Sigmoid colon (tissue), 7 donors: ENCODE data around the gene PRR32. TPM values are rescaled to one million over a fixed set of nuclear protein-coding genes. Genes with fewer than 3 reads are reported as not detected.

Experiments
- DNase-seq: peaks from one replicate; pipeline ENCODE4 v3.0.0-alpha.2; 2019
- H3K27ac ChIP-seq, 4 donors: fragments of 200-600 bp; sonication (generic); one replicate each; pipeline ENCODE4 v1.5.1; 2016 to 2019; ENCODE audit warnings: mild to moderate bottlenecking in 1 of 4
- H3K27me3 ChIP-seq, 3 donors: fragments of 200-600 bp; sonication (generic); one replicate each; pipeline ENCODE4 v1.5.1; 2019; ENCODE audit warnings: mild to moderate bottlenecking in 1 of 3
- H3K36me3 ChIP-seq, 4 donors: fragments of 200-600 bp; sonication (generic); one replicate each; pipeline ENCODE4 v1.5.1; 2016 to 2019
- H3K4me1 ChIP-seq, 4 donors: fragments of 200-600 bp; sonication (generic); one replicate each; pipeline ENCODE4 v1.5.1; 2017 to 2019
- H3K4me3 ChIP-seq, 4 donors: fragments of 200-600 bp; sonication (generic); one replicate each; pipeline ENCODE4 v1.5.1; 2017 to 2019; ENCODE audit warnings: mild to moderate bottlenecking in 2 of 4, moderate library complexity in 1 of 4
- H3K9me3 ChIP-seq, 4 donors: fragments of 200-600 bp in 3 of 4; sonication (generic) in 3 of 4; one replicate each; pipeline versions ENCODE4 v1.5.1 to v1.6.1; 2013 to 2019
- EP300 ChIP-seq, 4 donors: sonication (generic); formaldehyde crosslinking; IDR thresholded peaks; one replicate each; pipeline ENCODE4 v1.6.1; 2017; ENCODE audit warnings: antibody characterized with exemption in 4 of 4
- POLR2A ChIP-seq, 2 donors: fragments of 450-650 bp; IDR thresholded peaks; one replicate each; pipeline ENCODE4 v1.6.1; 2016; ENCODE audit warnings: antibody characterized with exemption in 2 of 2, mild to moderate bottlenecking in 2 of 2, moderate library complexity in 2 of 2
- POLR2AphosphoS5 ChIP-seq, 4 donors: sonication (generic); formaldehyde crosslinking; IDR thresholded peaks; one replicate each; pipeline ENCODE4 v1.6.1; 2017; ENCODE audit warnings: antibody characterized with exemption in 4 of 4
- WGBS, 2 donors: extraction: QIAGEN DNeasy Blood & Tissue Kit; methylation state at CpG; one replicate each; pipeline ENCODE4 v1.1.7; 2013; 5-methylcytosine and 5-hydroxymethylcytosine counted together
- intact Hi-C: fragments of 100-400 bp; cut with DNase I; formaldehyde crosslinking; loops from one replicate; pipeline ENCODE4 v1.15.1; 2023
- polyA plus RNA-seq, 3 donors: library from polyadenylated mRNA; stranded (reverse); fragments of 200-250 nt; gene quantifications; one replicate each; pipeline ENCODE4 v1.2.3, GENCODE V29; 2013
- total RNA-seq, 4 donors: library from RNA; depleted of rRNA; stranded (reverse); fragments of >200 nt; gene quantifications; one replicate each; pipeline ENCODE4 v1.1.0, GENCODE V29; 2016
- TF ChIP-seq, protein P1 (sequence below), 4 experiments: fragments of 450-650 bp in 3 of 4; fragments of 200-600 bp in 1 of 4; IDR thresholded peaks; one replicate each; pipeline ENCODE4 v1.5.1; 2016 to 2019; ENCODE audit warnings: antibody characterized with exemption in 4 of 4, mild to moderate bottlenecking in 3 of 4, moderate library complexity in 2 of 4
- donor health status: healthy with polysubstance abuse.
- donor health status: Bipolar disorder and iron deficiency.
- donor health status: healthy.

PRR32 gene
- total and polyA plus RNA-seq, 7 donors: not detected

DNA sequence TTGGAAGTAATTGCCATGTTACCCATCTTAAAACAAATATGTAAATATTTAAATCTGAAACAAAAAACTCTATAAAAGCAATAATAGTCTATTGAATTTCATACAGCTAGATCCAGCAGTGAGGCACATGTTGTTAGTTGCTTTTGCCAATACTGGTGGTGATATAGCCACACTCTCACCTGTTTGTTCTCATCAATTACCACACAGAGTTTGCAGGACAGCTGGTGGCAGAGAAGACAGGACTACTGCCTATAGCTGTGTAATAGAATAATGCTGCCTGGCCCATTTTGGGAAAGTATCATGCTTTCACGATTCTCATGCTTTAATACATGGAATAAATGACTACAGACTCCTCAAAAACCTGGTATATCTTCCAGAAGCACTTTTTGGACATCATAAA, 3.7 kb upstream of the PRR32 start:
- no peak overlapping the region for H3K4me3 ChIP-seq
- H3K36me3 ChIP-seq: no peaks in the 10 kb centered on the region
- no peaks in the 10 kb centered on the region for H3K4me1 ChIP-seq
- no peaks in the 10 kb centered on the region for H3K27me3 ChIP-seq
- 6 to 38% methylated on average over 1 of the region's 1 CpG for WGBS, 2 donors
- H3K9me3 ChIP-seq: no peaks in the 10 kb centered on the region
- no peak overlapping the region for H3K27ac ChIP-seq
- intact Hi-C loops: no loop called here
- TF ChIP-seq POLR2AphosphoS5 (IDR thresholded peaks at IDR 0.05) (no peak), EP300 (IDR thresholded peaks at IDR 0.05) (no peak), POLR2A (IDR thresholded peaks at IDR 0.05) (no peak)
- TF ChIP-seq, protein P1, sequence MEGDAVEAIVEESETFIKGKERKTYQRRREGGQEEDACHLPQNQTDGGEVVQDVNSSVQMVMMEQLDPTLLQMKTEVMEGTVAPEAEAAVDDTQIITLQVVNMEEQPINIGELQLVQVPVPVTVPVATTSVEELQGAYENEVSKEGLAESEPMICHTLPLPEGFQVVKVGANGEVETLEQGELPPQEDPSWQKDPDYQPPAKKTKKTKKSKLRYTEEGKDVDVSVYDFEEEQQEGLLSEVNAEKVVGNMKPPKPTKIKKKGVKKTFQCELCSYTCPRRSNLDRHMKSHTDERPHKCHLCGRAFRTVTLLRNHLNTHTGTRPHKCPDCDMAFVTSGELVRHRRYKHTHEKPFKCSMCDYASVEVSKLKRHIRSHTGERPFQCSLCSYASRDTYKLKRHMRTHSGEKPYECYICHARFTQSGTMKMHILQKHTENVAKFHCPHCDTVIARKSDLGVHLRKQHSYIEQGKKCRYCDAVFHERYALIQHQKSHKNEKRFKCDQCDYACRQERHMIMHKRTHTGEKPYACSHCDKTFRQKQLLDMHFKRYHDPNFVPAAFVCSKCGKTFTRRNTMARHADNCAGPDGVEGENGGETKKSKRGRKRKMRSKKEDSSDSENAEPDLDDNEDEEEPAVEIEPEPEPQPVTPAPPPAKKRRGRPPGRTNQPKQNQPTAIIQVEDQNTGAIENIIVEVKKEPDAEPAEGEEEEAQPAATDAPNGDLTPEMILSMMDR (IDR thresholded peaks at IDR 0.05): no peak
- no peak for DNase-seq

DNA sequence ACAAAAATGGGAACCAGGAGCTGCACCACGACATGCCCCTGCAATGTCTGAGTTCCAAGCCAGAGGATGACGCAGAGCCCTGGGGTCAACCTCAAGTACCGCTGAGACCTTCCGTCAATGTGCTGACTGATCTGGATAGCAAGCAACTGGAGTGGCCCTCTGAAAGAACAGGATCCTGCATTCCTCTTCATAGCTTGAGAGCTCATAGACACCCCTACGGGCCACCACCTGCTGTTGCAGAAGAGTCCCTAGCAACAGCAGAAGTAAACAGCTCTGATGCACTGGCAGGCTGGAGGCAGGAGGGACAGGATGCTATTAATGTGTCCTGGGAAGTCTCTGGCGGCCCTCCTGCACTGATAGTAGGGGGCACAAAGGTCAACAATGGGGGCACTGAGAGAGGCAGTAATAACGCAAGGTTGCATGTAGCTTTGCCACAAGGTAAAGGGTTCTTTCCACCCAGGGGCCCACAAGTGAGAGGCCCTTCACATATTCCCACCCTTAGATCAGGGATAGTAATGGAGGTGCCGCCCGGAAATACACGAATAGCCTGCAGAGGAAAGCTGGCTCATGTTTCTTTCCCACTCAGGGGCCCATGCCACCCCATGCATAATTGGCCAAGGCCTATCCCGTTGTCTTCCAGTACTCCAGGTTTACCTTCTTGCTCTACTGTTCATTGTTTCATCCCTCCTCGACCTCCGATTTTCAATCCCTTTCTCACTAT, 1.3 kb downstream of the PRR32 start:
- no peak for DNase-seq
- no peaks in the 10 kb centered on the region for H3K27me3 ChIP-seq
- no peak for TF ChIP-seq POLR2A (IDR thresholded peaks at IDR 0.05)
- TF ChIP-seq EP300 (IDR thresholded peaks at IDR 0.05): no peak
- no peak for TF ChIP-seq POLR2AphosphoS5 (IDR thresholded peaks at IDR 0.05)
- TF ChIP-seq, protein P1 (IDR thresholded peaks at IDR 0.05): no peak
- no peak overlapping the region for H3K4me3 ChIP-seq
- intact Hi-C loops: no loop called here
- H3K36me3 ChIP-seq: no peaks in the 10 kb centered on the region
- no peaks in the 10 kb centered on the region for H3K9me3 ChIP-seq
- WGBS, 2 donors: 82 to 85% methylated on average over 13 of the region's 13 CpGs
- H3K27ac ChIP-seq: no peak overlapping the region
- no peaks in the 10 kb centered on the region for H3K4me1 ChIP-seq

DNA sequence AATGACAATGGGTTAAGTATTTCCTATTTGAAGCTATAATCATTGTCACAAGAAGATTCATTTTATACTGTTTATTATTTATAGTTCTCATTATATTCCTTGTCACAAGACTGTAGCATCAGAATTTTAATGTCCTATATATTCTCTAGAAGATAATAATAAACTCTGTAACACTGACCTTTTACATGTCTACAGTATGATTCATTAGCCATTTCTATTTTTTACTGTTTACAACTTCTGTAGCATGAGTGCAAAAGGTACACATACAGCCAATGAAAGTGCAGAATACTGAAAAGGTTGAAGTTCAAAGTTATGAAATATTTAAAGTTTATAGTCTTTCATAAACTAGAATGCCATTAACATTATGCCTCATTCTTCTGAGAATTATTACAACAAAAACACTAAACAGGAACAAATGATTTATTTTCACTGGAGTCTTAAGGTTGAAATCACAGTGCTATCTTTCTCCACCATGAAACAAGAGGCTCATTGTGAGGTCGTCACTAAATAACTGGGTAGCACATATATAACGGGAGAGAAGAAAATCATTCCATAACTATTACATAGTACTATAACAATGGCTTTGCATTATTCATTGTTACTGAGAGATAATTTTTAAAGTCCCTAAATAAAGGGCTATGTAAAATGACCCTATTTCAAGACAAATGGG, 4.9 kb downstream of the PRR32 start:
- Histone ChIP-seq H3K4me1 (no peaks in the 10 kb centered on the region), H3K36me3 (no peaks in the 10 kb centered on the region), H3K27me3 (no peaks in the 10 kb centered on the region), H3K4me3 (no peak overlapping the region), H3K9me3 (no peaks in the 10 kb centered on the region), H3K27ac (no peak overlapping the region)
- no peak for TF ChIP-seq POLR2AphosphoS5 (IDR thresholded peaks at IDR 0.05)
- no peak for TF ChIP-seq POLR2A (IDR thresholded peaks at IDR 0.05)
- TF ChIP-seq EP300 (IDR thresholded peaks at IDR 0.05): no peak
- TF ChIP-seq, protein P1 (IDR thresholded peaks at IDR 0.05): no peak
- WGBS, 2 donors: 52 to 59% methylated on average over 2 of the region's 2 CpGs
- no peak for DNase-seq
- intact Hi-C loops: no loop called here

GRCh38 chrX:126825566-126826193, 6.2 kb downstream of the PRR32 start:
- H3K27ac ChIP-seq: no peak overlapping the region
- no peaks in the 10 kb centered on the region for H3K27me3 ChIP-seq
- TF ChIP-seq POLR2A (IDR thresholded peaks at IDR 0.05) (no peak), EP300 (IDR thresholded peaks at IDR 0.05) (no peak), POLR2AphosphoS5 (IDR thresholded peaks at IDR 0.05) (no peak)
- TF ChIP-seq, protein P1 (IDR thresholded peaks at IDR 0.05): no peak
- H3K36me3 ChIP-seq: no peaks in the 10 kb centered on the region
- H3K9me3 ChIP-seq: no peaks in the 10 kb centered on the region
- H3K4me3 ChIP-seq: no peak overlapping the region
- intact Hi-C loops: no loop called here
- no peak for DNase-seq
- 70 to 85% methylated on average over 1 of the region's 1 CpG for WGBS, 2 donors
- no peaks in the 10 kb centered on the region for H3K4me1 ChIP-seq
